Measurements from ENCODE around the gene CHRFAM7A.
"Not testable (repeated sequence)": the region's sequence is repeated elsewhere in the genome, so short reads cannot be mapped to it uniquely, and the experiment has no call there.

CHRFAM7A gene

DNA sequence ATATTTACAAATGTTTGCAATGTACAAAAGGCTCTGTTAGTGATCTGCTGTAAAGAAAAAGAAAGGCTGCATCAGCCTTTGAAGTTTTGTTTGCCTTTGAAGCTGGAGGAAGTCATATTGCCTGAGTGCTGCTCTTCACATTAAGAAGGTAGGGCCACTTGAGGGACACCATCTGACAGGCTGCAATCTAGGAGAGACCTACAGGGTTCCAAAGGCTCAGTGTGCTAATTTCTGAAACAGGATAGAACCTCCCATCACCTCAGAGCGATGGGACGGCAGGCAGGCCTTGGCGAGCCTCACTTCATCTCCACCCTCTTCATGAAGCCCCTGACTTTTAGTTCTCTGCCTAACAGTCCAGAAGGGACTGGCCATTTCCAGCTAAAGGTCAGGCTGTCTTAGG is 77.6 kb downstream of the CHRFAM7A start:
- DNase-seq (ENCODE audit: low read depth), result not testable (repeated sequence)

GRCh38 chr15:30310575-30310974 is 82.8 kb downstream of the CHRFAM7A start:
- not testable (repeated sequence) for DNase-seq (ENCODE audit: low read depth)
